GM04503 (cell line): ENCODE measurements around the gene WFS1.
A peak's percentile ranks its signal among the peaks of the same experiment; 100 is the strongest.

ENCODE experiments used
- DNase-seq: peaks from one replicate; pipeline ENCODE4 v3.0.0-alpha.2; 2012; ENCODE audit warnings: low read depth

WFS1 gene, protein sequence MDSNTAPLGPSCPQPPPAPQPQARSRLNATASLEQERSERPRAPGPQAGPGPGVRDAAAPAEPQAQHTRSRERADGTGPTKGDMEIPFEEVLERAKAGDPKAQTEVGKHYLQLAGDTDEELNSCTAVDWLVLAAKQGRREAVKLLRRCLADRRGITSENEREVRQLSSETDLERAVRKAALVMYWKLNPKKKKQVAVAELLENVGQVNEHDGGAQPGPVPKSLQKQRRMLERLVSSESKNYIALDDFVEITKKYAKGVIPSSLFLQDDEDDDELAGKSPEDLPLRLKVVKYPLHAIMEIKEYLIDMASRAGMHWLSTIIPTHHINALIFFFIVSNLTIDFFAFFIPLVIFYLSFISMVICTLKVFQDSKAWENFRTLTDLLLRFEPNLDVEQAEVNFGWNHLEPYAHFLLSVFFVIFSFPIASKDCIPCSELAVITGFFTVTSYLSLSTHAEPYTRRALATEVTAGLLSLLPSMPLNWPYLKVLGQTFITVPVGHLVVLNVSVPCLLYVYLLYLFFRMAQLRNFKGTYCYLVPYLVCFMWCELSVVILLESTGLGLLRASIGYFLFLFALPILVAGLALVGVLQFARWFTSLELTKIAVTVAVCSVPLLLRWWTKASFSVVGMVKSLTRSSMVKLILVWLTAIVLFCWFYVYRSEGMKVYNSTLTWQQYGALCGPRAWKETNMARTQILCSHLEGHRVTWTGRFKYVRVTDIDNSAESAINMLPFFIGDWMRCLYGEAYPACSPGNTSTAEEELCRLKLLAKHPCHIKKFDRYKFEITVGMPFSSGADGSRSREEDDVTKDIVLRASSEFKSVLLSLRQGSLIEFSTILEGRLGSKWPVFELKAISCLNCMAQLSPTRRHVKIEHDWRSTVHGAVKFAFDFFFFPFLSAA

DNA sequence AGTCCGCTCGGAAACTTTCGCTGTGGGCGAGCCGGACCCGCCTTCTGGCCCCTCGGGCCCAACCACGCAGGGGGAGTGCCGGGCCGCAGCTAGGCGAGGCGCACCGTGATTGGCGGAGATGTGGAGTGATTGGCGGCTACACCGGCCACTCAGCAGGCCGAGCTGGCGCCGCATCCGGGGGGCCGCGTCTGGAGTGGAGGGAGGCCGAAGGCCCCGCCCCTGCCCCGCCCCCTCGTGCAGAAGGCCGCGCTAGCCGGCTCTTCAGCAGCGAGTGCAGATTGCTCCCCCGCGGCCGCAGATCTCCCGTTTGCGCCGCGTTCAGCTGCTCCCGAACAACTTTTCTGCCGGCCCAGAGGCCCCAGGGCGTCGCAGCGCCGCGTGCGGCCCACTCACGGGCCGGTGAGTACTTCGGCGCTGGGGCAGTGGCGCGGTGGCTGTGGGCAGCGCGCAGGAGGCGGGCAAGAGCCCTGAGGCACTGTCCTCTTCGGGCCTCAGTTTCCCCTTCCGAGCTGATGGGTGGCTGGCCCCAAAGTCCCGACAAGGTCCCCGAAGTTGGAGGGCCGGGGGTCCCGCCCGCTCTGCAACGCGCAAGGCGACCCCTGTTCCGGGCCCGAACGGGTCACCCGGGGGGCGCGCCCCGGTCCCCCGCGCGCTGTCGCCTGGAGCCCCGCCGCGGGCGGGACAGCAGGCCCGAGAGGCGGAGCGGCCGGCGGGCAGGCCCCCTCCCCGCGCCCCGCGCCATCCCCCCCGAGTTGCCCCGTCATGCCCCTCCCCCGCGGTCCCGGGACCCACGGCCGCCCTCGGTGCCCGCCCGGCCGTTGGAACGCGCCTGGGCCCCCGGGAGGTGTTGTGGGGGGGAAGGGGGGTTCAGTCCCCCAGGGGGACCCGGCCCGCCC is at the start of gene WFS1:
Gene WFS1, plus strand, starts transcription at position 235 of the 896 bp plus-strand sequence. CDS start 7,606 bp downstream, outside the sequence.
- peak; percentile 84 for DNase-seq

DNA sequence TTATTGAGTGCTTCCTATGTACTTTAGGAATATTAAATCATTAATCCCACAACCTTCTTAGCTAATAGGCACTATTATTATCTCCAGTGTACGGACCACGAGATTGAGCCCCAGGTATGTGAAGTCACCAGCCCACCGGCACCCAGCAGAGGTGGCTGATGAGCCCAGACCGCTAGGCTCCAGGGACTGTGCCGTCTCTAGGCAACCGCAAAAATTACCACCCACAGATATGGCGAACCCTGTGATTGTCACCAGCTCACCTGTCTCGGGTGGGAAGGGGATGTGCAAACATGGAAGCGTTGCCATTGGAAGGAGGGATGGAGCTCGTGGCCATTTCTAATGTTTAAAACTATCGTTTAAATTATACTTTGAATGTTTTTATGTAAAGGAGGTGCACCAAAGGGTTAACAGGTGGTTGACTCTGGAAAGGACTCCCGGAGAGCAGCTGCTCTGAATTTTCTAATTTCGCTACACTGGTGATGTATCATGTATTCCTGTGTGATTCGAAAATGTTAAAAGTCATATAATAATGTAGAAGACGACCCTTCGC is 48.3 kb upstream of the WFS1 start:
- no peak for DNase-seq

DNA sequence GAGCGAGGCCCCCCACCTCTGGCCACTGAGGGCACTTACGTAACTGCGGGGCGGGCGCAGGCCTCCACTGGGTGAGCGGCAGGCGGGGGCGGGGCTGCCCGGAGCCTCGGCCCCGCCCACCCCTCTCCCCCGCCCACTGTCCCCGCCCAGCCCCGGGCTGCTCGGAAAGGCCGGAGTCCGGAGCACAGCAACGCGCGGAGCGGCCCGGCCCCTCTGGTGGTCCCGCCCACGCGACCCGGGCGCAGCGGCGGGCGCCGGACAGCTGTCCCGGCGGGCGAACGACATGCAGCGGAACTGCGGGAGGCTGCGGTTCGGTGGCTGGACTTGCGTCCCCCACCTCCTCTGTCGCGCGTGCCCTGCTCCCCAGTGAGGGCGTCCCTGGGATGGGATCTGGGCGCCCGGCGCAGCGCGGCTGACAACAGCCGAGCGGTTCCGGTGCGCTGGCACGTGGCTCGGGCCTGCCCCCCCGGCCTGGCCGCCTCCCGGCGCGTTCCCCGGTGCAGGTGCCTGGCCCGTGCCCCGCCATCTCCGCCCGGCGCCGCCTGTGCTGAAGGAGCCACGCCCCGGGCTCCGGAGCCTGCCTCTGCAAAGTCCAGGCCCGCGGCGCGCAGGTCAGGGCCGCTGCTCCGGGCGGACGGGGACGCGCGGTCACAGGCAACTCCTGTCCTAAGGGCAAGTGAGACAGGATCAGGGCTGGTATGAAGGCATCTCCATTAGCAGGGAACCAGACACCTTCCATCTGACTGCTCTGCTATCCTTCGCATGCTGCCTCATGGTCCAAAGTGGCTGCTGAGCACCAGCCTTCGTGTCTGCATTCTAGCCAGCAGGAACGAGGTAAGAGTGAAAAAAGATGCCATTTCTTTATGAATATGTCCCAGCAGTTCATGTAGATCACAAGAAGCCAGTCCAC is 47.5 kb upstream of the WFS1 start:
- DNase-seq: no peak

DNA sequence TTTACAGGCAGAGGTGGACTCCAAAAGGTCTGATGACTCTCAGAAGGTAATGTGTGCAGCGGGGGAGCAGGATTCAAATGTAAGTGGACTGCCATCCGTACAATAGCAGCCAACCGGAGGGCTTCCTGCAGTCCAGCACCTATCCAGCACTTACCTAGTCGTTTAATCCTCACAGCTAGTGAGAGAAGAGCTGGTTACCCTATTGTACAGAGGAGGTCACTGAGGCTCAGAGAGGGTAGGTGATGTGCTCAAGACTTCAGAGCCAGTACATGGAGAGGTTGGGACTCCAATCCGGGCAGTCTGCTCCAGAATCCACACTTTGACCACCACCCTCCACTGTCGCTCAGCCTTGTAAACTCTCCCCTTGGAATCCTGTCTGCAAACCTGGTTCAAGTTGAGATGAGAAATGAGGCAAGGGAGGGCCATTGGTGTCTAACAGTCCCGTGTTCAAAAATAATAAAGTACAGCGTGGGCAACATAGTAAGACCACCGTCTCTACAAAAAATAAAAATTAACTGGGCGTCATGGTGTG is 46.8 kb upstream of the WFS1 start:
- DNase-seq: no peak

DNA sequence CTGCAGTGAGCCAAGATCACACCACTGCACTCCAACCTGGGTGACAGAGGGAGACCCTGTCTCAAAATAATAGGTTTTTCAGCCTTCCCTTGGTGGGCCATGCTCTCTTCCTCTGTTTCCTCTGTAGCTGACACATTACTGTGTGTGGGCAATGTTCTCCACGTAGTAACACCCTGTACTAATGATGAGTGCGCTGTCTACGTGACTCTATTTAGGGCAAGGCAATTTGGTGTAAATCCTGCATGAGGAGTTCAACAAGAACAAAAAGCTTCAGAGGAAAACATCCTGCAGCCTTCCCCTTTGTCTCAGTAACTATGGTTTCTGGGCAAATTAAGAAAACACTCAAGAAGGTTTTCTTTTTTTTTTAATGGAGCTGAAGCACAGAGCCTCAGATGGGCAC is 44.9 kb upstream of the WFS1 start:
- DNase-seq: no peak

DNA sequence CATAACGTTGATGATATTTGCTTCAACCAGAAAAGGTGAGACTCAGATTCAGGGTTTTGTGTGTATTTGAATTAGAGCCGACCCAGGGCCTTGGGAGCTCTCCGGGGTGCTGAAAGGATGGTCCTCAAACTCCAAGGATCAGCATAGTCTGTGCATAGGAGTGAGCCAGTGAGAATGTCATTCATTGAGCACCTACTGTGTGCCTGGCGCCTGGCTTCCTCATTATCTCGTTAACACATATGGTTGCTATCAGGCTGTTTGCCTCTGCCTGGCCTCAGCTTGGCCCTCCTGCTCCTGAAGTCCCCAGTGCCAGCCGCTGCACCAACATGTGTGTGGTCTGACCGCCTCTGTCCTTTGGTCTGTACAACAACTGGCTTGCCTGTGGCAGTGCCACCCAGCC is 44.2 kb upstream of the WFS1 start:
- no peak for DNase-seq

DNA sequence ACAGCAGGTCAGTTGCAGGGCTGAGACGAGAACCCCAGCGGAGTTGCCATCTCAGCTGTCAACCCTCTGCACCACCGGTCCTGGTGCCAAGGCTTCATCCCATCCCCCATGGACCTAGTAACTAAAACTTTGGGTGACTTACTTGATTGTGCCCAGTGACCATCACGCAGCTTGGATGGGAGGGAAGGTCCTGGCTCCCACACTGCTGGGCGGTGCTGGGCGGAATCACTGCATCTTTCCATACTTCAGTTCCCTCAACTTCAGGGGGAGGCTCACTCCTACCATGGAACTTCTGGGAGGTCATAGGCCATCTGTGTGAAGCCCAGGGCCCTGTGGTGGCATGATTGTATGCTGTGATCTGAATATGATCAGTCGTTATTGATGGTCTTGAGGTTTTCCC is 43.1 kb upstream of the WFS1 start:
- no peak for DNase-seq

DNA sequence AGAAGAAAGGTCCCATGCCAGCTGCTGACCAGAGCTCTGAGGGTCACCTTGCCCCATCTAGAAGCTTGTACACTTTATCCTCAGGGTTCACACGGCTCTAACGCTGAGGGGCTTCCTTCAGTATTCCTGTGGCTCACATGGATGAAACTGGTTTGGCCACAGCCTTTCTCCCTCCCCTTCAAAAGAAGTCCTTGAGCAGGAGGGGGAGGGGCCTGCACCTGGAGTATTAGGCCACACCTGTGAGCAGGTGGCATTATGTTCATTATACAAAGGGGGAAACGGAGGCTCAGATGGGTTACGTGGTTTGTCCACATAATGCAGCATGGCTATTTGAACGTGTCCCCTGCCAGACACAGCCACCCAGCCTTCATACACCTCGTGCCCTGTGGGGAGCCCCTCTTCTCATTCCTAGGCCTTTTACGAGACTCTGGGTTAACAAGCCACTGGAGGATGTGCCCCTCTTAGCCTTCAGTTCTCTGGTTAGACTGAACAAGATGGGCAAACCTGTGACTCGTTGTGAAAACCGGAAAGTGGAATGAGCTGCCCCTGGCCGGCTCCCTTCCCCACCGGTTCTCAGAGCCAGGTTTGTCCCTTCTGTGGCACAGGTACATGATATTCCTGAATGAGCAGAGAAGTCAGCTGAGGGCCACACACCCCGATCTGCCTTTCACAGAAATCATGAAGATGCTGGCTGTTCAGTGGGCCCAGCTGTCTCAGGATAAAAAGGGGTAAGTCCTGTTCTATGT is 42.1 kb upstream of the WFS1 start:
- DNase-seq: no peak

DNA sequence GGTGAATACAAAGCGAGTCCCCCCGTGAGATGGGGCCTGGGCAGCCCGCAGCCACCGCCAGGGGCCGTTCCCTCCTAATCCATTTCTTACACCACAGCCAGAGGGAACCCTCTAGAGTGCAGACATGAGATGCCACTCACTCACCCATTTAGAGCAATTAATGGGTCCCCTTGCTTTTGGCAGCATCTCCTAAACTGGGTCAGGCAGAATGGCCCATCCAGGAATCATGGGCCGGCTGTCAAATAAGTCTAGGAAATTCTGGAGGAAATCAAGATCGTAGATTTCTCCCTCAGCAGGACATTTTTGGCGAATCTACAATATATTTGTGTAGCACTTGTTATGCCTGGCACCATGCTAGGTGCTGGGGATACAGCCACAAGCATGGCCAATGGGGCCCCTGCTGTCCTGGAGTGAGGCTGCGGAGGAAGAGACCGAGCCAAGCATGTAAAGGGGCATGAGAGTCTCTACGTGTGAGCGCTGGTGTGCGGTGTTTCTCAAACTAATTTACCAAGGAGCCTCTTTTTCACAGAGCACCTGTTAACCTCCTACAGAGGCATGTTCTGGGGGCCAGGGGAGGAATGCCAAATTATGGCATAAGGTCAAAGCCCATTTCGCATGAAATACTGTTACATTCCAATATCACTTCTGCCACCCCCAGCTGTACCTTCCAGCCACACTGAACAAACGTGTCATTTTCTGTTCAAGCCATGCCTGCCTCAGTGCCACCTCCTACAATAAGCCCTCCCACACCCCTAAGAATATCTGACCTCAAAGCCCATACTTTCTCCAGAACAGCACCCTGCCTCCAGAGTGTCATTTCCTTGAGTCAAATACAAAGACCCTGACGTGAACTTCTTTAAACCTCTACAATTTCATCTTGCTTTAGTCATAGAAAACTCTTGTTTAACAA is 41.2 kb upstream of the WFS1 start:
- DNase-seq: no peak

DNA sequence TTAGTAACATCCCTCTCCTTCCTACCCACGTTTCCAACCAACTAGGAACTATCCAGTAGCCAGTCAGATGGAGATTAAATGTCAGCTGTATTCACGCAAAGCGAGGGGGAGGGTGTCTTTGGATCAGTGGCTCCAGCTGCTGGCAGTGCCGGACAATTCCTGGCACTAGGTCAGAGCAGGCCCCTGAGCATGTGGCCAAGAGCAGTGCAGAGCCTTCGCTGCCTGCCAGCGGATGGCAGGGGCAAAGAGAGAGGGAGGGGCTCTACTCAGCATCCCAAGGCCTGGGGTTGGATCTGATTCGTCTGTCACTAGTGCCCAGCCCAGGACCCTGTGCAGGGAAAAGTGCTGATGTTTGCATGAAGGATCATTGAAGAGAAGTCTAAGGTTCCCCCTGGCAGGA is 40.6 kb upstream of the WFS1 start:
- no peak for DNase-seq

DNA sequence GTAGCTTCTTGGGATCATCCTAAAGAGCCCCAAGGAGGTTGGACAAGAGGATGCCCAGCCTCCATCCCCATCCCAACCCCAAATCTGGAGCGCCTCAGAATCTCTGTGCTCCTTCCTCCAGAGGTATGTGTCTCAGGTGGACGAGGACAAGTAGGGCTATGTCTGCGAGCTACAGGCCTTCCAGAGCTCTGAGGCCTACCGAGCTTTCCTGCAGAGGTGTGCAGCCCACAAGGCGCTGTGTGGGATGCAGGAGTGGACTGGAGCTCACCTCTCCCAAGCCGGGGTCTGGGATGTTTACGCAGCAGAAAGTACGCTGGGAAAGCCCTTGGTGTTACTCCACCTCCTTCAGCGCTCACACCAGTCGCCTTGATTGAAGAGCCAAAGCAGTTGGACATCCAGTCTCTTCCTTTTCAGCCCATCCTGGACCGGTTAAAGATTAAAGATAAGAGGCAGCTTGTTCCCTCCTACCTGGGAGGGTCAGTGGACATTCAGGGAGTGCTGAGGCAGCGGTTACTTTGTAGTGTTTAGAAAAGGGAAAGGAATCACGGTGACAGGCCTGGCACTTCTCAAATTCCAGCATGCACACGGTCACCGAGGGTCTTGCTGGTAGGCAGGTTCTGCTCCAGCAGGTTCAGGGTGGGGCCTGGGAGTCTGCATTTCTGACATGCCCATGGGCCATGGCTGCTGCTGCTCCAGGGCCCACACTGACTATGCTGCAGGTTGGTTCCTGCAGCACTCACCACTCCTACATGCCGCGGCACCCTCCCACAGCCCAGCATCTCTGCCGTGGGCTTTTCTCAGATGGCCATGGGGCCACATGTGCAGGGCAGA is 39.8 kb upstream of the WFS1 start:
- no peak for DNase-seq

DNA sequence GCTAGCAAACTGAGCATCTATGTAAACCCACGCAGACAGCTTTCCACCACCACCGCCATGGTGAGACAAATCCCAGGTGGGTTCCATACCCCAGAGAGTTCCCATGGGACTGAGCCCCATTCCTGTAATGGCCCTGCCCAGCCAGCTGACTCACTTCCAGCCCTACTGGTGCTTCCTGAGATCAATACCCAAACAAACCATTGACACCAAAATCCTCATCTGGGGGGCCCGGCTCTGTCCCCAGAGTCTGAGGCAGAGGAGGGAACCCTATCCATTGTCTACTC is 39.2 kb upstream of the WFS1 start:
- DNase-seq: no peak

DNA sequence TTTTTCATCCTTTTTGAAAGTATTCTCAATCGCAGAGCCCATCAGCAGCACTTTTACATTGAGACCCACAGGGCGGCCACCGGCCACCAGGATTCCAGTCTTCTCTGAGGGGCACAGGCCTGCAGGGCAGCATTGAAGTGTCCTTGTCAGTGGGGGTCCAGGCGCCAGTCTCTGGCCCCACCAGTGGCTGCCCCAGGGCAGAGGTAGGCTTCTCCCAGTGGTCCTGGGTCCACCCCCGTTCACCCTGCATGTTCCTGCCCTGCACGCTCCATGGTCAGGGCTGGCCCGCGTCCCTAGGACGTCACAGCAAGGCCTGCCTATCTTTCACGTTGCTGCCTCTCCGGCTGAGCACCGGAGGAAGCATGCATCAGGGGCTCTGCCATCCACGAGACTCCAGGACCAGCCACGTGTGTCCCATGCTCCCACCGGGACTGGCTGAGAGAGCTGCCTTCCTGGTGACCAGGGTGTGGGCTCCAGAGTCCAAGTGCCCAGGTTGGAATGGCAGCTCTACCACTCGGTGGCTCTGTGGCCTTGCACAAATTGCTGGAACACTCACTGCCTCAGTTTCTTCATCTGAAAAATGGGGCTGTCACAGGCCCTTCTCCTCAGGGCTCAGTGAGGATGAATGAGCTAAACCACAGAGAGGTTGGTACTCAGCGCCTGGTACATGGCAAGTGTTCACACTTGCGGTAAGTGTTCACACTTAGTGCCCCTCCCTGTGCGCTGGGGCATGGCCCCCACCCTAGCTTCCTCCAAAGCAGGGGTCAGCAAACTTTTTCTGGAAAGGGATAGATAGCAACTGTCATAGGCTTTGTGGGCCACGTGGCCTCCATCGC is 38.6 kb upstream of the WFS1 start:
- no peak for DNase-seq

DNA sequence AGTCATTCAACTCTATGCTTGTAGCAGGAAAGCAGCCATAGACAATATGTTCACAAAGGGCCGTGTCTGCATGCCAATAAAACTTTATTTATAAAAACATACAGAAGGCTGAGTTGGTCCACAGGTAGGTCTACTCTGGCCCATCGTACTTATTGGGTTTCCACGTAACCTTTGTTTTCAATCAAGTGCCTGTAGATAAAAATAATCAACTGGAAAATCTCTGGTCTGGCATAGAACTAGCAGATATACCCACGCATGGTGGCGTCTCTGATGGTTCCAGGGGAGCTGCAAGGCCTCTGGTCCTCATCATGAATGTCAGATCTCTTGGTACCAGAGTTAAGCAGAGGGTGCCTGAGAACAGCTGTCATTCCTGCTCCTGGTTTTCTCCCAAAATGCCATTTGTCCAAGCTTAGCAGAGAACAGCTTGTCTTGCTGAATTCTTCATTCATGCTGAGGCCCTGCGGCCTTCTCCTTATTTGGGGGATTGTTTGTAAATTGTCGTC is 37.9 kb upstream of the WFS1 start:
- DNase-seq: no peak

DNA sequence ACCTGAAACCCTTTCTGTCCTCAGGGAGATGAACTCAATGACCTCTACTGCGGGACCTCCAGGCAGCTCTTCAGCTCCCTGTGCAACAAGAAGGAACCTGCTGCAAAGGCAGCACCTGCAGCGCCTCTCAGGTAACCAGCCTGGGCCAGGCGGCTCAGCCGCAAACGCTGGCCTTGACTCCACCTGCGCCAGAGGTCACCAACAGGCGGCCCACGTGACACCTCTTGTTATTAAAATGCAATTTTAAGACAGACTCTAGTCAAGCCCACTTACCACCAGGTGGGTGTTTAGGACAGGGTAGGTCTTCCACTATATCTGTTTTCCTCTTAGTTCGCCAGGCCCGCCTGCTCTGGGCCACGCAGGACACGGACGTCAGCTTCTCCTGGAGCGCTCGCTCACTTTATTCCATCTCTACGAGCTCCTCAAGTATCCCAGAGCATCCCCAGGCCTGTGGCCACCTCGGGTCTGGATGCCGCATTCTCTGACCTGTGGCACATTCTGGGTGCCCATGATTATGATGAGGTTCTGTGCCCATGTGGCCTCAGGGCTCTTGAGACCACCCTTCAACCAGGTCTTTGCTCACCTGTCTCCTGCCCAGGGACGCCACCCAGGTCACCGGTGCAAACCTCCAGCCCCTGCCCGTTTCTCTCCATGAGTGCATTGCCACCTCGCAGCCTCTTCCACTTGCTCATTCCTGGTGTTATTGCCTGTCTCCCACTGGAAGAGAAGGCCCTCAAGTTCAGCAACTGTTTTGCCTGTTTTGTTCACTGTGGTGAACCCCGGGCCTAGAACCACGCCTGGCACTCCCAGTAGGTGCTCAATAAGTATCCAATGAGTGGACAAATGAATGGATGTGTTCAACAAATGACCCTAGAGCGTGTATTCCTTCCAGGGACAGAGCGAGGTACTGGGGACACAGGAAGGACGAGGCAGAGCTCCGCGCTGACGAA is 36.5 kb upstream of the WFS1 start:
- DNase-seq: no peak

DNA sequence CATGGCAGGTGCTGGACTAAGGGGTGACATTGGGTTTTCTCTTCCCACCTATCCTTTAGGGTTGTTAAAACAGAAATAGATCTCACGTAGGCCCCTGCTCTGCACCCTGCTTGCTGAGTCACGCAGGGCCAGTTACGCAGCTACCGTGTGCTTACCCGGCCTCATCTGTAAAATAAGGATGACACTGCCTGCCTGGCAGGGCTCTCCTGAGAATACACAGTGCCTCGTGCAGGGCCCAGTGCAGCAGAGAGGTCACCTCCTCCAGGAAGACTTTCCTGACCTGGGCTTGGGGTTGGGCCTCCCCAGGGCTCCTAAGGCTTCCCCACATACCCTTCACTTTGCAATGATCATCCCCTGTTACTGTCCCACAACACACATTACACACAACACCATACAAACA is 35.7 kb upstream of the WFS1 start:
- no peak for DNase-seq
